ENCODE data around the gene SREK1IP1. TPM values are rescaled to one million over a fixed set of nuclear protein-coding genes. Genes with fewer than 3 reads are reported as not detected.

SREK1IP1 gene
- total RNA-seq, 1 donor from 2014 or later, result 25.8 TPM

GRCh38 chr5:64754066-64754465 lies 14.4 kb downstream of the SREK1IP1 start:
- no peak for DNase-seq (ENCODE audit: low spot score, unreplicated experiment)
- no peak overlapping the region for H3K27ac Mint-ChIP-seq
- no peaks in the 10 kb centered on the region for H3K9me3 Mint-ChIP-seq (ENCODE audit: low read depth)
- H3K4me3 Mint-ChIP-seq (ENCODE audit: low read depth), result no peak overlapping the region
- peaks cover 10% of the 10 kb centered on the region for H3K36me3 Mint-ChIP-seq (ENCODE audit: insufficient read depth)
- peaks cover 1% of the 10 kb centered on the region for H3K4me1 Mint-ChIP-seq (ENCODE audit: low read depth)
- H3K27me3 Mint-ChIP-seq, result no peaks in the 10 kb centered on the region
- TF ChIP-seq CTCF (IDR thresholded peaks at IDR 0.05; ENCODE audit: unreplicated experiment), result no peak

- Mint-ChIP-seq H3K27ac (no peak overlapping the region), H3K36me3 (ENCODE audit: insufficient read depth) (peaks cover 5% of the 10 kb centered on the region), H3K4me1 (ENCODE audit: low read depth) (peaks cover 1% of the 10 kb centered on the region), H3K4me3 (ENCODE audit: low read depth) (no peak overlapping the region), H3K27me3 (no peaks in the 10 kb centered on the region), H3K9me3 (ENCODE audit: low read depth) (no peaks in the 10 kb centered on the region)
- DNase-seq (ENCODE audit: low spot score, unreplicated experiment), result no peak
- TF ChIP-seq CTCF (IDR thresholded peaks at IDR 0.05; ENCODE audit: unreplicated experiment), result no peak
These were observed 19.1 kb downstream of the SREK1IP1 start for GRCh38 chr5:64749385-64749784.

GRCh38 chr5:64746446-64746845 lies 22.0 kb downstream of the SREK1IP1 start:
- Mint-ChIP-seq H3K27me3 (no peaks in the 10 kb centered on the region), H3K36me3 (ENCODE audit: insufficient read depth) (peaks cover 3% of the 10 kb centered on the region), H3K9me3 (ENCODE audit: low read depth) (no peaks in the 10 kb centered on the region), H3K27ac (no peak overlapping the region), H3K4me3 (ENCODE audit: low read depth) (no peak overlapping the region), H3K4me1 (ENCODE audit: low read depth) (no peaks in the 10 kb centered on the region)
- DNase-seq (ENCODE audit: low spot score, unreplicated experiment), result no peak
- TF ChIP-seq CTCF (IDR thresholded peaks at IDR 0.05; ENCODE audit: unreplicated experiment), result no peak

GRCh38 chr5:64744914-64745313 lies 23.6 kb downstream of the SREK1IP1 start:
- Mint-ChIP-seq H3K27me3 (no peaks in the 10 kb centered on the region), H3K36me3 (ENCODE audit: insufficient read depth) (peaks cover 3% of the 10 kb centered on the region), H3K4me1 (ENCODE audit: low read depth) (no peaks in the 10 kb centered on the region), H3K9me3 (ENCODE audit: low read depth) (no peaks in the 10 kb centered on the region), H3K4me3 (ENCODE audit: low read depth) (no peak overlapping the region), H3K27ac (peak overlapping the region; percentile 81)
- no peak for DNase-seq (ENCODE audit: low spot score, unreplicated experiment)
- no peak for TF ChIP-seq CTCF (IDR thresholded peaks at IDR 0.05; ENCODE audit: unreplicated experiment)

GRCh38 chr5:64742821-64743220 lies 25.7 kb downstream of the SREK1IP1 start:
- H3K27me3 Mint-ChIP-seq, result no peaks in the 10 kb centered on the region
- H3K27ac Mint-ChIP-seq, result no peak overlapping the region

More at GRCh38 chr5:64742821-64743220, 25.7 kb downstream of the SREK1IP1 start:
- Mint-ChIP-seq H3K4me3 (ENCODE audit: low read depth) (no peak overlapping the region), H3K4me1 (ENCODE audit: low read depth) (no peaks in the 10 kb centered on the region), H3K36me3 (ENCODE audit: insufficient read depth) (peaks cover 6% of the 10 kb centered on the region), H3K9me3 (ENCODE audit: low read depth) (no peaks in the 10 kb centered on the region)
- no peak for DNase-seq (ENCODE audit: low spot score, unreplicated experiment)
- TF ChIP-seq CTCF (IDR thresholded peaks at IDR 0.05; ENCODE audit: unreplicated experiment), result no peak

Data from progenitor cell of endocrine pancreas (in vitro differentiated cells).